Parathyroid adenoma (tissue), 2 donors: ENCODE results near the gene PIK3R6.

Experiments used
- H2AFZ ChIP-seq: fragments of 300-600 bp; sonication (generic); one replicate; pipeline ENCODE4 v1.7.0; 2017; ENCODE audit warnings: antibody characterized with exemption, mild to moderate bottlenecking
- H3K27ac ChIP-seq: fragments of 300-600 bp; sonication (generic); one replicate; pipeline ENCODE4 v1.7.0; 2017
- H3K27me3 ChIP-seq: fragments of 300-600 bp; sonication (generic); one replicate; pipeline ENCODE4 v1.7.0; 2017; ENCODE audit warnings: low read length; ENCODE audit not compliant: control insufficient read depth, insufficient read depth
- H3K36me3 ChIP-seq: fragments of 300-600 bp; sonication (generic); one replicate; pipeline ENCODE4 v1.7.0; 2017; ENCODE audit warnings: low read length; ENCODE audit not compliant: control insufficient read depth, insufficient read depth
- H3K4me1 ChIP-seq: fragments of 300-600 bp; sonication (generic); one replicate; pipeline ENCODE4 v1.7.0; 2017; ENCODE audit warnings: control low read depth
- H3K4me2 ChIP-seq: fragments of 300-600 bp; sonication (generic); one replicate; pipeline ENCODE4 v1.7.0; 2017; ENCODE audit warnings: low read length
- H3K4me3 ChIP-seq: fragments of 300-600 bp; sonication (generic); one replicate; pipeline ENCODE4 v1.7.0; 2017; ENCODE audit warnings: low read depth, low read length
- H3K79me2 ChIP-seq: fragments of 300-600 bp; sonication (generic); one replicate; pipeline ENCODE4 v1.7.0; 2017; ENCODE audit warnings: control low read depth
- H3K9ac ChIP-seq: fragments of 300-600 bp; sonication (generic); one replicate; pipeline ENCODE4 v1.7.0; 2017; ENCODE audit warnings: mild to moderate bottlenecking
- H3K9me3 ChIP-seq: fragments of 300-600 bp; sonication (generic); one replicate; pipeline ENCODE4 v1.7.0; 2017; ENCODE audit warnings: low read length; ENCODE audit not compliant: control insufficient read depth
- CTCF ChIP-seq: fragments of 300-600 bp; sonication (generic); IDR thresholded peaks from one replicate; pipeline ENCODE4 v1.7.0; 2017; ENCODE audit warnings: antibody characterized with exemption, mild to moderate bottlenecking
- donor health status: primary hyperparathyroidism.

Gene PIK3R6

GRCh38 chr17:8826808-8827435, 40.6 kb downstream of the PIK3R6 start:
- no peaks in the 10 kb centered on the region for H3K36me3 ChIP-seq
- H3K4me3 ChIP-seq, result no peak overlapping the region
- no peaks in the 10 kb centered on the region for H3K79me2 ChIP-seq
- TF ChIP-seq CTCF, result no peak
- no peak overlapping the region for H3K27ac ChIP-seq
- no peaks in the 10 kb centered on the region for H3K27me3 ChIP-seq
- H3K9me3 ChIP-seq, result no peaks in the 10 kb centered on the region
- no peak overlapping the region for H2AFZ ChIP-seq
- no peaks in the 10 kb centered on the region for H3K4me1 ChIP-seq
- no peak overlapping the region for H3K9ac ChIP-seq
- no peak overlapping the region for H3K4me2 ChIP-seq

DNA sequence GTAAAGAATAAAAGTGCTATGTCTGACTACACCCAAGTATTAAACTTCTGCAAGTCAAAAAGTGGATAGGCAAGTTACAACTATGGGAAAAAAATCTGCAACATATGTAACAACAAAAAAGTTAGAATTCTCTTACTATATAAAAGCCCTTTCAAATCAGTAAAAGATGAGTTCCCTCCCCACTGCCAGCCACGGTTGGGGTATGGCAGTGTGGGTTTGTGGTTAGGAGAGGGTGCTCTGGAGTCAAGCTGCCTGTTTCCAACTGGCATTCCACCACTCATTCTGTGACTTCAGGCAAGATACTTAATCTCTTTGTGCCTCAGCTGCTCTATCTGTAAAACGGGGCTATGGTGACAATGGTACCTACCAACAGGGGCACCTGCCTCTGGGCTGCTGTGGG, 41.7 kb downstream of the PIK3R6 start:
- Histone ChIP-seq H3K9me3 (no peaks in the 10 kb centered on the region), H3K27ac (no peak overlapping the region), H3K27me3 (no peaks in the 10 kb centered on the region), H3K4me1 (no peaks in the 10 kb centered on the region), H3K9ac (no peak overlapping the region), H3K4me2 (no peak overlapping the region), H3K79me2 (no peaks in the 10 kb centered on the region), H3K36me3 (no peaks in the 10 kb centered on the region), H2AFZ (no peak overlapping the region), H3K4me3 (no peak overlapping the region)
- TF ChIP-seq CTCF, result no peak

- no peaks in the 10 kb centered on the region for H3K27me3 ChIP-seq
- no peaks in the 10 kb centered on the region for H3K36me3 ChIP-seq
- no peaks in the 10 kb centered on the region for H3K79me2 ChIP-seq
- H3K9me3 ChIP-seq, result no peaks in the 10 kb centered on the region
- no peak overlapping the region for H2AFZ ChIP-seq
- no peaks in the 10 kb centered on the region for H3K4me1 ChIP-seq
- no peak overlapping the region for H3K4me2 ChIP-seq
- no peak overlapping the region for H3K9ac ChIP-seq
- H3K27ac ChIP-seq, result no peak overlapping the region
- H3K4me3 ChIP-seq, result no peak overlapping the region
- TF ChIP-seq CTCF, result no peak
These were observed 44.2 kb downstream of the PIK3R6 start for GRCh38 chr17:8823279-8823678.

- no peak overlapping the region for H3K4me2 ChIP-seq
- no peak overlapping the region for H3K4me3 ChIP-seq
- H3K79me2 ChIP-seq, result no peaks in the 10 kb centered on the region
- H3K9ac ChIP-seq, result no peak overlapping the region
- no peaks in the 10 kb centered on the region for H3K36me3 ChIP-seq
- H3K27me3 ChIP-seq, result no peaks in the 10 kb centered on the region
- no peaks in the 10 kb centered on the region for H3K9me3 ChIP-seq
- no peaks in the 10 kb centered on the region for H3K4me1 ChIP-seq
- no peak for TF ChIP-seq CTCF
- H3K27ac ChIP-seq, result no peak overlapping the region
- H2AFZ ChIP-seq, result no peak overlapping the region
These were observed 45.0 kb downstream of the PIK3R6 start for GRCh38 chr17:8822401-8823035.
